CD4-positive, alpha-beta T cell (primary cell): ENCODE measurements around the gene KCNAB3. TPM values are rescaled to one million over a fixed set of nuclear protein-coding genes. Genes with fewer than 3 reads are reported as not detected.

Experiments
- ATAC-seq: fragments of 200-7000 bp; cut with Tn5 transposase; one replicate; pipeline ENCODE4 v1.10.0; 2022; ENCODE audit warnings: mild to moderate bottlenecking; ENCODE audit not compliant: poor library complexity
- CTCF ChIA-PET: fragments of 350-600 bp; sonication (Branson Sonifier 250); formaldehyde crosslinking; loops from one replicate; lab custom pipeline; 2021; ENCODE audit warnings: antibody characterized with exemption, inconsistent platforms; lab: Charles Lee
- POLR2A ChIA-PET: fragments of 350-600 bp; sonication (Branson Sonifier 250); formaldehyde crosslinking; loops from one replicate; lab custom pipeline; 2021; ENCODE audit warnings: antibody characterized with exemption, inconsistent platforms; lab: Charles Lee
- DNase-seq, 14 experiments: peaks; one replicate each; pipeline ENCODE4 v3.0.0-alpha.2; 2013 to 2020; ENCODE audit warnings: mixed read lengths in 2 of 14
- H3K27ac ChIP-seq, 2 donors: one replicate each; pipeline versions ENCODE4 v1.5.1 to v1.7.0; 2013; ENCODE audit warnings: low read length in 2 of 2, low read depth in 1 of 2, mild to moderate bottlenecking in 1 of 2
- H3K27me3 ChIP-seq, 2 experiments: 1 replicate in 1 of 2; 2 replicates in 1 of 2; pipeline versions ENCODE4 v1.6.1 to v1.7.0; 2013; ENCODE audit warnings: low read length in 2 of 2, control low read depth in 1 of 2, mild to moderate bottlenecking in 1 of 2, moderate library complexity in 1 of 2; ENCODE audit not compliant: insufficient read depth in 2 of 2, control insufficient read depth in 1 of 2
- H3K36me3 ChIP-seq: one replicate; pipeline ENCODE4 v1.6.1; 2013; ENCODE audit warnings: low read length, control low read depth; ENCODE audit not compliant: insufficient read depth
- H3K4me1 ChIP-seq: one replicate; pipeline ENCODE4 v1.6.1; 2013; ENCODE audit warnings: low read length, control low read depth; ENCODE audit not compliant: insufficient read depth
- H3K4me3 ChIP-seq: one replicate; pipeline ENCODE4 v1.5.1; 2013; ENCODE audit warnings: mild to moderate bottlenecking, low read length, moderate library complexity
- H3K9me3 ChIP-seq, 2 experiments: 1 replicate in 1 of 2; 2 replicates in 1 of 2; pipeline versions ENCODE4 v1.6.1 to v1.7.0; 2013; ENCODE audit warnings: low read length in 2 of 2, mild to moderate bottlenecking in 2 of 2, control low read depth in 1 of 2, moderate library complexity in 1 of 2; ENCODE audit not compliant: control insufficient read depth in 1 of 2, insufficient read depth in 1 of 2
- H3K27ac Mint-ChIP-seq: one replicate; pipeline ENCODE4 v1.8.0; 2020; ENCODE audit warnings: mixed read lengths
- H3K27me3 Mint-ChIP-seq: one replicate; pipeline ENCODE4 v1.8.0; 2021; ENCODE audit warnings: mixed read lengths
- H3K36me3 Mint-ChIP-seq: one replicate; pipeline ENCODE4 v1.8.0; 2021; ENCODE audit warnings: low read depth, mixed read lengths
- H3K4me1 Mint-ChIP-seq: one replicate; pipeline ENCODE4 v1.8.0; 2021; ENCODE audit warnings: low read depth, mixed read lengths
- H3K4me3 Mint-ChIP-seq: one replicate; pipeline ENCODE4 v1.8.0; 2020; ENCODE audit warnings: mild to moderate bottlenecking, mixed read lengths
- H3K9me3 Mint-ChIP-seq: one replicate; pipeline ENCODE4 v1.8.0; 2020; ENCODE audit warnings: mixed read lengths
- CTCF ChIP-seq: fragments of 200-600 bp; IDR thresholded peaks from one replicate; pipeline ENCODE4 v1.8.0; 2022; ENCODE audit warnings: antibody characterized with exemption, mild to moderate bottlenecking
- intact Hi-C, 2 experiments: fragments of 100-400 bp; cut with DNase I in 1 of 2; cut with micrococcal nuclease in 1 of 2; formaldehyde crosslinking; loops; one replicate each; pipeline versions ENCODE4 v1.15.1 to v1.9.0; 2023 to 2025; cut with DNase I, micrococcal nuclease
- total RNA-seq, 174 experiments: library from RNA in 2 of 174; stranded (reverse) in 2 of 174; gene quantifications; one replicate each; pipeline ENCODE4 v1.2.3 and lab custom pipeline; 2021 to 2026

The KCNAB3 gene
- total RNA-seq, 2 experiments from 2014 or later: 7.1 to 8.2 TPM

GRCh38 chr17:7888184-7888920, 41.3 kb downstream of the KCNAB3 start, which contains the start of gene CHD3:
TSS of gene CHD3 (plus strand) at chr17:7888789. CDS start at chr17:7889001, 212 bp downstream.
- POLR2A ChIA-PET: interaction anchor here (0.6 to 0.7 kb wide), 2 partner anchors 28 to 29 kb away, joined by 3 read pairs; partner anchors contain the start of gene RNF227
- DNase-seq (peak in 13 of 14 experiments; percentile 18 to 68 (median 34)), ATAC-seq (peak; percentile 19)
- H3K9me3 Mint-ChIP-seq: no peaks in the 10 kb centered on the region
- Histone ChIP-seq H3K27ac (peak within 1 kb of the TSS; percentile 75 to 96), H3K27me3 (no peaks in the 10 kb centered on the region), H3K36me3 (peaks cover 37% of the 10 kb centered on the region), H3K4me1 (peaks cover 44% of the 10 kb centered on the region), H3K4me3 (peak within 1 kb of the TSS; percentile 98), H3K9me3 (no peaks in the 10 kb centered on the region)
- intact Hi-C loops: loop anchor here (2.0 to 5.0 kb wide), 3 partner anchors 24 to 44 kb away; partner anchors contain the start of genes CNTROB (in 1 of the 2) and TRAPPC1 (in 1 of the 2)
- H3K36me3 Mint-ChIP-seq: peaks cover 9% of the 10 kb centered on the region
- peaks cover 6% of the 10 kb centered on the region for H3K4me1 Mint-ChIP-seq
- CTCF ChIA-PET: interaction anchor here (0.6 kb wide), 1 partner anchor 13 kb away, joined by 4 read pairs; no protein-coding TSS in a partner anchor
- H3K27me3 Mint-ChIP-seq: no peaks in the 10 kb centered on the region
- TF ChIP-seq CTCF: no peak
- no peak within 1 kb of the TSS for H3K4me3 Mint-ChIP-seq
- no peak within 1 kb of the TSS for H3K27ac Mint-ChIP-seq

GRCh38 chr17:7887482-7888183, 42.0 kb downstream of the KCNAB3 start:
- H3K27ac ChIP-seq: peak overlapping the region; percentile 75 to 96
- ChIA-PET CTCF (interaction anchor here (0.6 kb wide), 1 partner anchor 14 kb away, joined by 4 read pairs; no protein-coding TSS in a partner anchor), POLR2A (interaction anchor here (0.6 kb wide), 1 partner anchor 28 kb away, joined by 3 read pairs; no protein-coding TSS in a partner anchor)
- H3K9me3 ChIP-seq: no peaks in the 10 kb centered on the region
- peaks cover 30% of the 10 kb centered on the region for H3K36me3 ChIP-seq
- Mint-ChIP-seq H3K27ac (no peak overlapping the region), H3K4me1 (peaks cover 6% of the 10 kb centered on the region), H3K27me3 (no peaks in the 10 kb centered on the region), H3K9me3 (no peaks in the 10 kb centered on the region), H3K36me3 (peaks cover 4% of the 10 kb centered on the region), H3K4me3 (no peak overlapping the region)
- intact Hi-C loops: loop anchor here (1.0 to 5.0 kb wide), 7 partner anchors 25 to 53 kb away; partner anchors contain the start of genes CNTROB (in 1 of the 2), KDM6B (in 1 of the 2), NAA38 (in 1 of the 2) and TRAPPC1 (in 1 of the 2)
- DNase-seq (peak; percentile 72 to 97 (median 86)), ATAC-seq (peak; percentile 69)
- no peak for TF ChIP-seq CTCF
- H3K4me1 ChIP-seq: peaks cover 49% of the 10 kb centered on the region
- H3K4me3 ChIP-seq: peak overlapping the region; percentile 98
- H3K27me3 ChIP-seq: no peaks in the 10 kb centered on the region

GRCh38 chr17:7887038-7887481, 42.6 kb downstream of the KCNAB3 start:
- Mint-ChIP-seq H3K4me1 (peaks cover 6% of the 10 kb centered on the region), H3K9me3 (no peaks in the 10 kb centered on the region), H3K4me3 (no peak overlapping the region), H3K27me3 (no peaks in the 10 kb centered on the region), H3K27ac (no peak overlapping the region), H3K36me3 (peaks cover 4% of the 10 kb centered on the region)
- Histone ChIP-seq H3K27ac (peak overlapping the region; percentile 86 to 96), H3K27me3 (no peaks in the 10 kb centered on the region), H3K36me3 (peaks cover 25% of the 10 kb centered on the region), H3K4me1 (peaks cover 55% of the 10 kb centered on the region), H3K4me3 (peak overlapping the region; percentile 98), H3K9me3 (no peaks in the 10 kb centered on the region)
- TF ChIP-seq CTCF: no peak
- POLR2A ChIA-PET: interaction anchor here (1.1 to 1.7 kb wide), 2 partner anchors 29 to 30 kb away, joined by 3 to 18 read pairs; partner anchors contain the start of genes NAA38 and RNF227
- intact Hi-C loops: loop anchor here (1.0 to 5.0 kb wide), 5 partner anchors 24 to 52 kb away; partner anchors contain the start of genes CNTROB (in 1 of the 2), KDM6B (in 1 of the 2), NAA38 (in 1 of the 2) and TRAPPC1 (in 1 of the 2)
- ATAC-seq (peak; percentile 37), DNase-seq (no peak)
- CTCF ChIA-PET: no interaction called here
